Lung (tissue), 12 donors: ENCODE results near the gene RHOT2. TPM values are rescaled to one million over a fixed set of nuclear protein-coding genes. Genes with fewer than 3 reads are reported as not detected.

Experiments used
- ATAC-seq: fragments of 200-7000 bp; cut with Tn5 transposase; one replicate; pipeline ENCODE4 v1.9.1; 2020; ENCODE audit warnings: moderate number of reproducible peaks; ENCODE audit not compliant: insufficient read depth, low FRiP score
- DNase-seq, 3 donors: peaks; one replicate each; pipeline ENCODE4 v3.0.0-alpha.2; 2013 to 2017
- H3K27ac ChIP-seq, 2 donors: one replicate each; pipeline ENCODE4 v1.5.1; 2013; ENCODE audit warnings: mild to moderate bottlenecking in 2 of 2, moderate library complexity in 2 of 2, control low read depth in 1 of 2, inconsistent platforms in 1 of 2, low read depth in 1 of 2, low read length in 1 of 2
- H3K27me3 ChIP-seq, 3 donors: one replicate each; pipeline ENCODE4 v1.5.1; 2013; ENCODE audit warnings: low read length in 2 of 3; ENCODE audit not compliant: control insufficient read depth in 3 of 3, insufficient read depth in 3 of 3
- H3K36me3 ChIP-seq, 4 donors: one replicate each; pipeline ENCODE4 v1.5.1; 2013; ENCODE audit warnings: low read length in 4 of 4, mild to moderate bottlenecking in 1 of 4, moderate library complexity in 1 of 4; ENCODE audit not compliant: control insufficient read depth in 4 of 4, insufficient read depth in 4 of 4
- H3K4me1 ChIP-seq, 5 donors: one replicate each; pipeline ENCODE4 v1.5.1; 2013; ENCODE audit warnings: low read length in 5 of 5, mild to moderate bottlenecking in 2 of 5, moderate library complexity in 1 of 5; ENCODE audit not compliant: control insufficient read depth in 5 of 5, insufficient read depth in 5 of 5
- H3K4me3 ChIP-seq: one replicate; pipeline ENCODE4 v1.5.1; 2013; ENCODE audit warnings: mild to moderate bottlenecking, control low read depth, moderate library complexity
- H3K9ac ChIP-seq, 2 donors: one replicate each; pipeline ENCODE4 v1.5.1; 2013; ENCODE audit warnings: low read length in 2 of 2, control low read depth in 1 of 2; ENCODE audit not compliant: insufficient read depth in 1 of 2
- H3K9me3 ChIP-seq, 4 donors: one replicate each; pipeline ENCODE4 v1.5.1; 2013; ENCODE audit warnings: low read length in 3 of 4, mild to moderate bottlenecking in 1 of 4, moderate library complexity in 1 of 4; ENCODE audit not compliant: control insufficient read depth in 4 of 4, insufficient read depth in 3 of 4
- WGBS, 2 donors: extraction: QIAGEN DNeasy Blood & Tissue Kit; methylation state at CpG; one replicate each; pipeline ENCODE4 v1.1.7; 2013; 5-methylcytosine and 5-hydroxymethylcytosine counted together
- polyA plus RNA-seq, 2 donors: library from polyadenylated mRNA; stranded (reverse); fragments of 200-250 nt; gene quantifications; one replicate each; pipeline ENCODE4 v1.2.1, GENCODE V29; 2013
- total RNA-seq, 2 donors: library from RNA; depleted of rRNA in 1 of 2; stranded (reverse); fragments of >200 nt in 1 of 2; gene quantifications; one replicate each; pipeline ENCODE4 v1.2.1, GENCODE V29; 2014 to 2021
- TF ChIP-seq, protein P1 (sequence below): IDR thresholded peaks from 2 replicates; pipeline ENCODE4 v1.5.1; 2012; ENCODE audit warnings: mild to moderate bottlenecking; ENCODE audit errors: control extremely low read depth, extremely low read depth
- donor health status: control.
- donor health status: control.
- donor health status: Bipolar disorder and iron deficiency.
- donor health status: healthy.
- donor health status: DM: yes; HTN: yes; CAD: no.

RHOT2 gene
- total and polyA plus RNA-seq, 4 donors = 40.5 to 121 (median 115) TPM

DNA sequence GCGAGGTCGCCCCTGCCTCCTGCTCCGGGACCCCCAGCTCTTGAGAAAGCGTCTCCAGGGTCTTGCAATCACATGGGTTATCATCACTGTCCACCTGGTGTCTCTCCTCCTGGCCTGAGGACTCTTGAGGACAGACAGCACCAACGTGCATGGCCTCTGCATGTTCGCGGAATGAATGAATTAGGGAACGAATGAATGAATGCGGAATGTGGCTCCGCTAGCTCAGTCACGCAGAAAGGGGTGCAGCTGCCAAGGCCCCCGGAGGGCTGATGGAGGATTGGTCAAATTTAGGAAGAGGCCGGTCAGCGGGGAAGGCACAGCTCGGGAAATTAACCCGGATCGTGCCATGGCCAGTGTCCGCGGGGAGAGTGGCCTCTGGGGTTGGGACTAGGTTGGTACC, 34.4 kb downstream of the RHOT2 start:
- Histone ChIP-seq H3K27me3 (peaks cover 7 to 55% (median 34%) of the 10 kb centered on the region in 3 donors), H3K9ac (no peak overlapping the region), H3K4me1 (no peaks in the 10 kb centered on the region), H3K27ac (no peak overlapping the region), H3K36me3 (no peaks in the 10 kb centered on the region), H3K9me3 (peaks cover 0 to 4% (median 0%) of the 10 kb centered on the region in 4 donors), H3K4me3 (no peak overlapping the region)
- WGBS, 2 donors = 85 to 88% methylated on average over 19 of the region's 19 CpGs
- DNase-seq (no peak), ATAC-seq (no peak)
- TF ChIP-seq, protein P1, sequence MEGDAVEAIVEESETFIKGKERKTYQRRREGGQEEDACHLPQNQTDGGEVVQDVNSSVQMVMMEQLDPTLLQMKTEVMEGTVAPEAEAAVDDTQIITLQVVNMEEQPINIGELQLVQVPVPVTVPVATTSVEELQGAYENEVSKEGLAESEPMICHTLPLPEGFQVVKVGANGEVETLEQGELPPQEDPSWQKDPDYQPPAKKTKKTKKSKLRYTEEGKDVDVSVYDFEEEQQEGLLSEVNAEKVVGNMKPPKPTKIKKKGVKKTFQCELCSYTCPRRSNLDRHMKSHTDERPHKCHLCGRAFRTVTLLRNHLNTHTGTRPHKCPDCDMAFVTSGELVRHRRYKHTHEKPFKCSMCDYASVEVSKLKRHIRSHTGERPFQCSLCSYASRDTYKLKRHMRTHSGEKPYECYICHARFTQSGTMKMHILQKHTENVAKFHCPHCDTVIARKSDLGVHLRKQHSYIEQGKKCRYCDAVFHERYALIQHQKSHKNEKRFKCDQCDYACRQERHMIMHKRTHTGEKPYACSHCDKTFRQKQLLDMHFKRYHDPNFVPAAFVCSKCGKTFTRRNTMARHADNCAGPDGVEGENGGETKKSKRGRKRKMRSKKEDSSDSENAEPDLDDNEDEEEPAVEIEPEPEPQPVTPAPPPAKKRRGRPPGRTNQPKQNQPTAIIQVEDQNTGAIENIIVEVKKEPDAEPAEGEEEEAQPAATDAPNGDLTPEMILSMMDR = no peak

DNA sequence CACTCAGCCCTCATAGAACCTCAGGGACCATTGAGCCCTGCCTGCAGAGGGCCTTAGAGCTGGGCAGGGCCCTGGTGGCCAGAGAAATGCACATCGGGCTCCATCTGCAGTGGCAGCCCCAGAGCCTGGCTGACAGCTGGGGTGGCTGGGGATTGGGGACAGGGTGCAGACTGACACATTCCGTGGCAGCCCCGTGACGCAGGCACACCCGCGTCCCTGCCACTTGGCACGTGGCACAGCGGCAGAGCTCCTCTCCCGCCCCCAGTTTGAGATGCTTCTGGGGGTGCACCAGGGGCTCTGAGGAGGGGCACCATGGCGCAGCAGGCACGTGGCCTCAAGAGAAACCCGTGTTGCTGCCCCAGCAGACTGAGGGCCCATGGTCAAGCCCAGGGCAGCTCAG, 35.5 kb downstream of the RHOT2 start:
- TF ChIP-seq, protein P1 = no peak
- Histone ChIP-seq H3K27me3 (peaks cover 7 to 65% (median 38%) of the 10 kb centered on the region in 3 donors), H3K9me3 (peaks cover 0 to 5% (median 0%) of the 10 kb centered on the region in 4 donors), H3K4me1 (no peaks in the 10 kb centered on the region), H3K27ac (no peak overlapping the region), H3K4me3 (no peak overlapping the region), H3K9ac (no peak overlapping the region), H3K36me3 (no peaks in the 10 kb centered on the region)
- ATAC-seq (no peak), DNase-seq (no peak)
- 76 to 90% methylated on average over 12 of the region's 12 CpGs for WGBS, 2 donors

DNA sequence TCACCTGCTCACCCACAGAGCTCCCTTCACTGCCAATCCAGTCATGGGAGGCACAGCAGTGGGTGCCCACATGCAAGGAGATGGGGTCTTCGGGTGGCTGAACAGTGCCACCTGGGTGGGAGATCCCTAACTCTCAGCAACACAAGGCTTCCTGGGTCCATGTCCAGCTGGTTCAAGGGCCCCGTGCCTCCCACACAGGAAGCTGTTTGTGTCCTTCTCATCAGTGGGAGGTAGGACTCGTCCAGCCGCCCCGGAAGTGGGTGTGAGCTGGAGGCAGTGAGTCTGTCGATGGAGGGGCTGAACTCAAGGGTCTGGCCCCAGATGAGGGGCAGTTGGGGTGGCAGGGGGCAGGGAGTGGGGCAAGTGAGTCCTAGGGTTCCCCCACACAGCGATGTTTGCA, 36.1 kb downstream of the RHOT2 start:
- Histone ChIP-seq H3K9ac (no peak overlapping the region), H3K9me3 (peaks cover 0 to 5% (median 0%) of the 10 kb centered on the region in 4 donors), H3K4me1 (no peaks in the 10 kb centered on the region), H3K4me3 (no peak overlapping the region), H3K27me3 (peaks cover 7 to 70% (median 38%) of the 10 kb centered on the region in 3 donors), H3K27ac (no peak overlapping the region), H3K36me3 (no peaks in the 10 kb centered on the region)
- DNase-seq (no peak), ATAC-seq (no peak)
- TF ChIP-seq, protein P1 = no peak
- 74 to 81% methylated on average over 7 of the region's 7 CpGs for WGBS, 2 donors
